ENCODE results near the gene KRT26. TPM values are rescaled to one million over a fixed set of nuclear protein-coding genes. Genes with fewer than 3 reads are reported as not detected.

The KRT26 gene
- total RNA-seq, 1 donor from 2014 or later, result not detected

- Mint-ChIP-seq H3K9me3 (peaks cover 16% of the 10 kb centered on the region), H3K4me1 (no peaks in the 10 kb centered on the region), H3K27me3 (ENCODE audit: low read depth) (peaks cover 18% of the 10 kb centered on the region), H3K4me3 (no peak overlapping the region), H3K27ac (ENCODE audit: unreplicated experiment) (no peak overlapping the region), H3K36me3 (ENCODE audit: low read depth) (peaks cover 4% of the 10 kb centered on the region)
- no peak for TF ChIP-seq CTCF (conservative IDR thresholded peaks at IDR 0.05)
- no peak for DNase-seq (ENCODE audit: low read depth, low spot score)
These were observed 6.3 kb downstream of the KRT26 start for GRCh38 chr17:40765657-40766056.

GRCh38 chr17:40763752-40764151 lies 8.2 kb downstream of the KRT26 start:
- no peak for DNase-seq (ENCODE audit: low read depth, low spot score)
- Mint-ChIP-seq H3K9me3 (peaks cover 24% of the 10 kb centered on the region), H3K4me3 (no peak overlapping the region), H3K27me3 (ENCODE audit: low read depth) (peaks cover 19% of the 10 kb centered on the region), H3K4me1 (no peaks in the 10 kb centered on the region), H3K27ac (ENCODE audit: unreplicated experiment) (no peak overlapping the region), H3K36me3 (ENCODE audit: low read depth) (peaks cover 4% of the 10 kb centered on the region)
- TF ChIP-seq CTCF (conservative IDR thresholded peaks at IDR 0.05), result no peak

- Mint-ChIP-seq H3K4me3 (no peak overlapping the region), H3K9me3 (peaks cover 28% of the 10 kb centered on the region), H3K27ac (ENCODE audit: unreplicated experiment) (no peak overlapping the region), H3K36me3 (ENCODE audit: low read depth) (peaks cover 4% of the 10 kb centered on the region), H3K4me1 (no peaks in the 10 kb centered on the region), H3K27me3 (ENCODE audit: low read depth) (peaks cover 31% of the 10 kb centered on the region)
- no peak for TF ChIP-seq CTCF (conservative IDR thresholded peaks at IDR 0.05)
- DNase-seq (ENCODE audit: low read depth, low spot score), result no peak
These were observed 11.6 kb downstream of the KRT26 start for GRCh38 chr17:40760105-40761016.

- peaks cover 57% of the 10 kb centered on the region for H3K27me3 Mint-ChIP-seq (ENCODE audit: low read depth)
These were observed 16.8 kb downstream of the KRT26 start, which contains the start of gene KRT25 for GRCh38 chr17:40755231-40755630. KRT25 (minus strand) TSS chr17:40755331; CDS start chr17:40755271, 60 bp downstream.

GRCh38 chr17:40753804-40754203 lies 18.2 kb downstream of the KRT26 start:
- no peak for TF ChIP-seq CTCF (conservative IDR thresholded peaks at IDR 0.05)
- no peak for DNase-seq (ENCODE audit: low read depth, low spot score)
- Mint-ChIP-seq H3K27ac (ENCODE audit: unreplicated experiment) (no peak overlapping the region), H3K9me3 (peaks cover 5% of the 10 kb centered on the region), H3K4me1 (no peaks in the 10 kb centered on the region), H3K27me3 (ENCODE audit: low read depth) (peaks cover 58% of the 10 kb centered on the region), H3K4me3 (no peak overlapping the region), H3K36me3 (ENCODE audit: low read depth) (no peaks in the 10 kb centered on the region)

More at GRCh38 chr17:40755231-40755630, 16.8 kb downstream of the KRT26 start, which contains the start of gene KRT25:
- no peak for TF ChIP-seq CTCF (conservative IDR thresholded peaks at IDR 0.05)
- no peaks in the 10 kb centered on the region for H3K36me3 Mint-ChIP-seq (ENCODE audit: low read depth)
- H3K4me1 Mint-ChIP-seq, result no peaks in the 10 kb centered on the region
- H3K27ac Mint-ChIP-seq (ENCODE audit: unreplicated experiment), result no peak within 1 kb of the TSS
- H3K9me3 Mint-ChIP-seq, result peaks cover 10% of the 10 kb centered on the region
- no peak within 1 kb of the TSS for H3K4me3 Mint-ChIP-seq
- DNase-seq (ENCODE audit: low read depth, low spot score), result no peak
